Measurements from ENCODE around the gene CCDC154. TPM values are rescaled to one million over a fixed set of nuclear protein-coding genes. Genes with fewer than 3 reads are reported as not detected.

CCDC154 gene
- total and polyA plus RNA-seq, 2 donors: 0.71 to 14.0 TPM

DNA sequence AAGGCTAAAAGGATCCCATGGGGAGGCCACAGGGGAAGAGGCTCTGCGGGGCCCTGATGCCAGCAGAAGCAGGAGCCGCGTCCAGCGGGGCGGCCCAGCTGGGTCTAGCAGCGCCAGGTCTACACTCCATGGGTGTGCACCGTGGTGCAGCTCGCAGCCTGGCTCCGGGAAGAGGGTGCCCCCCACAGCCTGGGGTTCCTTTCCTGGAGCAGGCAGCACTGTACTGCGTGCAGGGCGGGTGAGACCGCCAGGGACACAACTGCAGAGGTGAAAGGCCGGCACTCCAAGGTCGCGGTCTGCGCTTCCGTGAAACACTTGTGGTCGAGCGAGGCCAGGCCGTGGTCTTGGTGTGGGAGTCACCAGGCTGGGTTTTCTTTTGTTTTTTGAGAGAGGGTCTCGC lies 6.5 kb upstream of the CCDC154 start:
- 98% methylated on average over 21 of the region's 21 CpGs for WGBS
- DNase-seq (ENCODE audit: low read depth in 6 of 9, low spot score in 9 of 9): no peak
- Histone ChIP-seq H3K4me1 (ENCODE audit: control insufficient read depth in 2 of 2, insufficient read depth in 2 of 2, low read length in 2 of 2) (no peaks in the 10 kb centered on the region), H3K27me3 (ENCODE audit: control insufficient read depth in 2 of 2, insufficient read depth in 1 of 2, low read length in 1 of 2) (no peaks in the 10 kb centered on the region), H3K27ac (ENCODE audit: low read depth in 1 of 2, low read length in 1 of 2) (no peak overlapping the region), H3K9me3 (ENCODE audit: control insufficient read depth in 2 of 2, insufficient read depth in 1 of 2, low read length in 1 of 2) (no peaks in the 10 kb centered on the region), H3K36me3 (ENCODE audit: control insufficient read depth in 2 of 2, insufficient read depth in 2 of 2, low read length in 1 of 2) (peaks cover 61 to 95% of the 10 kb centered on the region in 2 donors), H3K4me3 (ENCODE audit: low read length in 2 of 2) (no peak overlapping the region)

DNA sequence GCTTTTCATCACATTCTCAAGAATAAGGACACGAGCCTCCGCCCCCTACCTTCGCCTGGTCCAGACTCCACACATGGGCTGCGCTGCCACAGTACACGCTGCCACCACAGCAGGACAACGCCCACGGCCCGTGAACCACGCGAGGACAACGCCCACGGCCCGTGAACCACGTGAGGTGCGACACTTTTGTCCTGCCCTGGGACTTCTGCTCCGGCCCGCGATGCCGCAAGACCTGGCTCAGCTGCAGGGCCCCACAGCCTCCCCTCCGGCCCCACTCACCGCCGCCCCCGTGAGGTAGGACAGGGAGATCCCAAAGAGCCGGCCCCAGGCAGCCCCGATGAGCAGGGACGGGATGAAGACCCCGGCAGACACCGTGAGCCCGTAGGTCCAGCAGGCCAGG lies 5.9 kb upstream of the CCDC154 start:
- no peak for DNase-seq (ENCODE audit: low read depth in 6 of 9, low spot score in 9 of 9)
- 98% methylated on average over 29 of the region's 29 CpGs for WGBS
- peaks cover 55 to 95% of the 10 kb centered on the region in 2 donors for H3K36me3 ChIP-seq (ENCODE audit: control insufficient read depth in 2 of 2, insufficient read depth in 2 of 2, low read length in 1 of 2)
- no peaks in the 10 kb centered on the region for H3K4me1 ChIP-seq (ENCODE audit: control insufficient read depth in 2 of 2, insufficient read depth in 2 of 2, low read length in 2 of 2)
- H3K27me3 ChIP-seq (ENCODE audit: control insufficient read depth in 2 of 2, insufficient read depth in 1 of 2, low read length in 1 of 2): no peaks in the 10 kb centered on the region
- no peaks in the 10 kb centered on the region for H3K9me3 ChIP-seq (ENCODE audit: control insufficient read depth in 2 of 2, insufficient read depth in 1 of 2, low read length in 1 of 2)
- no peak overlapping the region for H3K27ac ChIP-seq (ENCODE audit: low read depth in 1 of 2, low read length in 1 of 2)
- no peak overlapping the region for H3K4me3 ChIP-seq (ENCODE audit: low read length in 2 of 2)

DNA sequence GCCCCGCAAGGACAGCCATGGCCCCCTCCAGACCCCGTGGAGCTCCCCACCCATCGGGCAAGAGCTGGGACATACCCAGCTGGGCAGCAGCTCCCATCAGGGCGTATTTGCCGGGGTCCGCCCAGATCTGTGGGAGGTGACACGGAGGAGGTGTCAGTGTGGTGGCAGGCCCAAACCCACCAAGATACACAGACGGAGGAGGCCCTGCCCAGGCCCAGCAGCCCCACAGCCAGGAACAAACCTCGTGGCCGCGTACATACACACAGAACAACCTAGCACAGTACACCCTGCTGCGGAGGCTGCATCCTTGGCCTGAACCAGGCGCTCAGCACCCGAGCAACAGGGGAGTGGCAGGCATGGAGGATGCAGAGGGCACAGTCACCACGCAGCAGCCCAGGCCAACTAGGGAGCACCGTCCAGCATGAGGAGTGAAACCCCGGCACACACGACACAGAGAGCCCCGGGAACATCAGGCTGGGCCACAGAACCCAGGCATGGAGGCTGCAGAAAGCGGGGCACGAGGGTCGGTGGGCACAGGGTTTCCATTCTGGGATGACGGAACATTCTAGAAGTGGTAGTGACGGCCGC lies 4.9 kb upstream of the CCDC154 start:
- DNase-seq (ENCODE audit: low read depth in 6 of 9, low spot score in 9 of 9): no peak
- peaks cover 46 to 87% of the 10 kb centered on the region in 2 donors for H3K36me3 ChIP-seq (ENCODE audit: control insufficient read depth in 2 of 2, insufficient read depth in 2 of 2, low read length in 1 of 2)
- H3K27ac ChIP-seq (ENCODE audit: low read depth in 1 of 2, low read length in 1 of 2): no peak overlapping the region
- WGBS: 98% methylated on average over 25 of the region's 25 CpGs
- H3K4me3 ChIP-seq (ENCODE audit: low read length in 2 of 2): no peak overlapping the region
- no peaks in the 10 kb centered on the region for H3K27me3 ChIP-seq (ENCODE audit: control insufficient read depth in 2 of 2, insufficient read depth in 1 of 2, low read length in 1 of 2)
- H3K4me1 ChIP-seq (ENCODE audit: control insufficient read depth in 2 of 2, insufficient read depth in 2 of 2, low read length in 2 of 2): no peaks in the 10 kb centered on the region
- H3K9me3 ChIP-seq (ENCODE audit: control insufficient read depth in 2 of 2, insufficient read depth in 1 of 2, low read length in 1 of 2): no peaks in the 10 kb centered on the region

- H3K4me3 ChIP-seq (ENCODE audit: low read length in 2 of 2): no peak overlapping the region
- no peak for DNase-seq (ENCODE audit: low read depth in 6 of 9, low spot score in 9 of 9)
- H3K36me3 ChIP-seq (ENCODE audit: control insufficient read depth in 2 of 2, insufficient read depth in 2 of 2, low read length in 1 of 2): peaks cover 45 to 80% of the 10 kb centered on the region in 2 donors
- H3K9me3 ChIP-seq (ENCODE audit: control insufficient read depth in 2 of 2, insufficient read depth in 1 of 2, low read length in 1 of 2): no peaks in the 10 kb centered on the region
- H3K27me3 ChIP-seq (ENCODE audit: control insufficient read depth in 2 of 2, insufficient read depth in 1 of 2, low read length in 1 of 2): no peaks in the 10 kb centered on the region
- H3K4me1 ChIP-seq (ENCODE audit: control insufficient read depth in 2 of 2, insufficient read depth in 2 of 2, low read length in 2 of 2): no peaks in the 10 kb centered on the region
- H3K27ac ChIP-seq (ENCODE audit: low read depth in 1 of 2, low read length in 1 of 2): no peak overlapping the region
- 97% methylated on average over 30 of the region's 30 CpGs for WGBS
Observed at GRCh38 chr16:1448536-1449116, 4.3 kb upstream of the CCDC154 start.

DNA sequence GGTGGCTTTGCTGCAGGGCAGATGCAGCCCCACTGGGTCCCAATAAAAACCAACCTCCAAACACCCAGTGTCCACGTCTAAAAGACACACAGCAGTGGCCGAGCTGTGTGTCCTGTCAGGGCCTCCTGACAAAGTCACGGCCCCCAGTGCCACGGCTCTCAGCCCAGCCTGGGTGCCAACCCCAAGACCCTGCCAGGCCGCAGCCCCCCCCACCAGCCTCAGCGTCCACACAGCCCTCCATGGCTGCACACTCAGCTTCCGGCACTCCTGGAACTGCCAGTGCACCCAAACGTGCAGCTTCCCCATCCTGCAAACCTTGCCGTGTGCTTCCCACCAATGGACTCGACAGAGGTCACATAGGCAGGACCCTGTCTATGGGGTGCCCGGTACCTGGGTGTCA lies 3.6 kb upstream of the CCDC154 start:
- no peaks in the 10 kb centered on the region for H3K4me1 ChIP-seq (ENCODE audit: control insufficient read depth in 2 of 2, insufficient read depth in 2 of 2, low read length in 2 of 2)
- H3K36me3 ChIP-seq (ENCODE audit: control insufficient read depth in 2 of 2, insufficient read depth in 2 of 2, low read length in 1 of 2): peaks cover 41 to 74% of the 10 kb centered on the region in 2 donors
- H3K9me3 ChIP-seq (ENCODE audit: control insufficient read depth in 2 of 2, insufficient read depth in 1 of 2, low read length in 1 of 2): no peaks in the 10 kb centered on the region
- no peaks in the 10 kb centered on the region for H3K27me3 ChIP-seq (ENCODE audit: control insufficient read depth in 2 of 2, insufficient read depth in 1 of 2, low read length in 1 of 2)
- no peak overlapping the region for H3K27ac ChIP-seq (ENCODE audit: low read depth in 1 of 2, low read length in 1 of 2)
- DNase-seq (ENCODE audit: low read depth in 6 of 9, low spot score in 9 of 9): no peak
- 98% methylated on average over 11 of the region's 11 CpGs for WGBS
- no peak overlapping the region for H3K4me3 ChIP-seq (ENCODE audit: low read length in 2 of 2)

DNA sequence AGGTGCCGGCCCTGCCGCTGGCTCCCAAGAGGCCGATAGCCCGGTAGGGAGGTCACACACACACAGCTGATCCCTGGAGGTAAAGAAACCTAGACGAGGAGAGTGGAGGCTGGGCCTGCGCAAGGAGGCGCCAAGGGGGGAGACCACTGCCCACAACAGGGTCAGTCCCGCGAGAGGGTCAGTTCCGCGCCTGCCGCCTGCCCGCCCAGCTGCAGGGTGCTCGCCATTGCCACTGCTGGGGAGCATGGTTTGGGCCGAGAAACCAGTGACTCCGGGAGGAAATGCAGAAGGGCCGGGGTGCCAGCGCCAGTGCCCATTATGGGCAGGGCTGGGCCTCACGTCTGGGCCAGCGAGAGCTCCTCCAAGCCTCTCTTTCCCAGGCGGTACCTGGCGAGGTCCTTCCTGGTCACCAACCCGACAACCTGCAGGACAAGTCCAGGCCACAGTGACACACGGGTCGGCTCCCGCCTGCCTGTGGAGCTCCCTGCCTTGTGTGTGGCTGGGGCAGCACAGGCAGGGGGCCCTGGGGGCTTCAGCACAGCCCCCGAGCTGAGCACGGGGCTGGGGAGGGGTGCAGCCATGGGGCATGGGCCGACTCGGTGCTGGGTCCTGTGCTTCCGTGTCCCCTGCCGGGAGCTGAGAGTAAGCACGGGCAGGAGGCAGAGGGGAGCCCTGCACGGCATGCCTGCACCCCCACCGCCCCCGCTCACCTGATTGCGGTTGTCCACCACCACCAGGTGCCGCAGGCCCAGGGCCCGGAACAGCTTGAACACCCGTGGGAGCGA lies 2.1 kb upstream of the CCDC154 start:
- Histone ChIP-seq H3K27me3 (ENCODE audit: control insufficient read depth in 2 of 2, insufficient read depth in 1 of 2, low read length in 1 of 2) (no peaks in the 10 kb centered on the region), H3K36me3 (ENCODE audit: control insufficient read depth in 2 of 2, insufficient read depth in 2 of 2, low read length in 1 of 2) (peaks cover 38 to 59% of the 10 kb centered on the region in 2 donors), H3K9me3 (ENCODE audit: control insufficient read depth in 2 of 2, insufficient read depth in 1 of 2, low read length in 1 of 2) (no peaks in the 10 kb centered on the region), H3K27ac (ENCODE audit: low read depth in 1 of 2, low read length in 1 of 2) (no peak overlapping the region), H3K4me3 (ENCODE audit: low read length in 2 of 2) (no peak overlapping the region), H3K4me1 (ENCODE audit: control insufficient read depth in 2 of 2, insufficient read depth in 2 of 2, low read length in 2 of 2) (no peaks in the 10 kb centered on the region)
- 97% methylated on average over 41 of the region's 41 CpGs for WGBS
- DNase-seq (ENCODE audit: low read depth in 6 of 9, low spot score in 9 of 9): no peak

DNA sequence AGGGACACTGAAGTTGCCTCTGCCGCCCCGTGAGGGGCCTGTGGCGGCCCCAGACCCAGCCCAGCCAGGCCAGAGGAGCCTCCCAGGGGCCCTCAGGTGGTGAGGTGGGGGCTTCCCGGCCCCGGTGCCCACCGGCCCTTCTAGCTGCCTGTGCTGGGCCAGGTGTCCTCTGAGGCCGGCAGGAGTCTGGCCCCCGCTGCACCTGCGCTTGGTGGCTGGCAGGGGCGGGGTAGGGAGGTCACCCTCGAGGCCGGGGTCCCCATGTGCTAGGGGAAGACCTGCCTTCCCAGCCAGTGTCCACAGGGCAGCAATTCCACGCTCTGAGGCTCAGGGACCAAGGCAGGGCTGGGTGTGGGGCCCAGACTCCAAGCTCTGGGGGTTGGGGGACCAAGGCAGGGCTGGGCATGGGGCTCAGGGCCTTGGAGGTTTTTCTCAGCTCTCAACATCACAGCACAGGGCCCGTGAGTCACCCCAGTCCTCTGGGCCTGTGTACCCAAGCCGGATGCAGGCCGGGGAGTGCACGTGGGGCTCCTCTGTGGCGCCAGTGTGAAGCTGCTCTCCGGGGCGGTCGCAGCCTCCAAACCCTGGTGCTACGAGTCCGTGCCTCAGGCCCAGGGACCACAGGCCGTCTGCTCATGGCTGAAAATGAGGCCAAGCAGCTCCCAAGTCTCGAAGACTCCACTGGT lies 1.3 kb upstream of the CCDC154 start:
- H3K9me3 ChIP-seq (ENCODE audit: control insufficient read depth in 2 of 2, insufficient read depth in 1 of 2, low read length in 1 of 2): no peaks in the 10 kb centered on the region
- 93% methylated on average over 25 of the region's 25 CpGs for whole genome bisulfite sequencing
- no peak overlapping the region for H3K4me3 ChIP-seq (ENCODE audit: low read length in 2 of 2)
- no peaks in the 10 kb centered on the region for H3K4me1 ChIP-seq (ENCODE audit: control insufficient read depth in 2 of 2, insufficient read depth in 2 of 2, low read length in 2 of 2)
- no peaks in the 10 kb centered on the region for H3K27me3 ChIP-seq (ENCODE audit: control insufficient read depth in 2 of 2, insufficient read depth in 1 of 2, low read length in 1 of 2)
- H3K36me3 ChIP-seq (ENCODE audit: control insufficient read depth in 2 of 2, insufficient read depth in 2 of 2, low read length in 1 of 2): peaks cover 34 to 54% of the 10 kb centered on the region in 2 donors
- H3K27ac ChIP-seq (ENCODE audit: low read depth in 1 of 2, low read length in 1 of 2): no peak overlapping the region
- no peak for DNase-seq (ENCODE audit: low read depth in 6 of 9, low spot score in 9 of 9)

DNA sequence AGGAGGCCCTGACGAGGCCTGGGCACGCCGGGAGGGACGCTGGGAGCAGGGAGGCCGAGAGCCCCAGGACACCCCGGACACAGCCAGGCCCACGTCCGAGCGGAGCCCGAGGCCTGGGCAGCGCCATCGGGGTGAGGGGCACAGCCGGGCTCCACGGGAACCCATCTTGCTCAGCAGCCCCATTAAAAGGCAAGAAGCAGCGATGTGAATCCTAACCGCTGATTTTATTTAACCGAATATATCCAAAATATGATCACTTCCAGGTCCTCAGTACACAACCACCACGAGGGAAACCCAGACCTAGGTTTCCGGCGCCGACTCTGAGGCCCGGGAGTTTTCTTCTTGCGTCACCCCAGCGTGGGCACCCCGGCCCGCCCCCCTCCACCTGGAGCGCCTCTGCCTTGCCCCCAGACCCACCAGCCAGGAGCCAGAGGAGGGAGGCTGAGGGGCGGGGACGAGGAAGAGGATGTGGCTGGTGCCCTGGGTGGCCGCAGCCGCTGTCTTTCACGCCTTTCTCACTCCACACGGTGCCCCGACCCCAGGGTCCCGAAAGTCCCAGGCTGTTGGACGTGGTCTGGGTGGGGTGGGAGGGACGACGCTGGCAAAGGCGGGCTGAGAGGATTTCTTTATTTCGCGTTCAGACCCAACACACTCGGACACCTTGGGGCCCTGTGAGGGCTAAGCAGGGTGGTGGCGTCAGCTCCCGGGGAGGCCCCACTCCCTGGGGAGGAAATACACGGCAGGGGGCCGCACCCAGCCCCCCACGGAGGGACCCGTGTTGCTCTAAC lies 568 bp upstream of the CCDC154 start:
- DNase-seq (ENCODE audit: low read depth in 6 of 9, low spot score in 9 of 9): no peak
- no peak overlapping the region for H3K4me3 ChIP-seq (ENCODE audit: low read length in 2 of 2)
- H3K27me3 ChIP-seq (ENCODE audit: control insufficient read depth in 2 of 2, insufficient read depth in 1 of 2, low read length in 1 of 2): no peaks in the 10 kb centered on the region
- 94% methylated on average over 48 of the region's 48 CpGs for WGBS
- H3K4me1 ChIP-seq (ENCODE audit: control insufficient read depth in 2 of 2, insufficient read depth in 2 of 2, low read length in 2 of 2): no peaks in the 10 kb centered on the region
- H3K36me3 ChIP-seq (ENCODE audit: control insufficient read depth in 2 of 2, insufficient read depth in 2 of 2, low read length in 1 of 2): peaks cover 29 to 48% of the 10 kb centered on the region in 2 donors
- no peak overlapping the region for H3K27ac ChIP-seq (ENCODE audit: low read depth in 1 of 2, low read length in 1 of 2)
- no peaks in the 10 kb centered on the region for H3K9me3 ChIP-seq (ENCODE audit: control insufficient read depth in 2 of 2, insufficient read depth in 1 of 2, low read length in 1 of 2)
